ENCODE results near the gene GMPS. TPM values are rescaled to one million over a fixed set of nuclear protein-coding genes. Genes with fewer than 3 reads are reported as not detected.
A peak's percentile ranks its signal among the peaks of the same experiment; 100 is the strongest.

GMPS gene
- total RNA-seq, 1 experiment from 2014 or later = 136 TPM

DNA sequence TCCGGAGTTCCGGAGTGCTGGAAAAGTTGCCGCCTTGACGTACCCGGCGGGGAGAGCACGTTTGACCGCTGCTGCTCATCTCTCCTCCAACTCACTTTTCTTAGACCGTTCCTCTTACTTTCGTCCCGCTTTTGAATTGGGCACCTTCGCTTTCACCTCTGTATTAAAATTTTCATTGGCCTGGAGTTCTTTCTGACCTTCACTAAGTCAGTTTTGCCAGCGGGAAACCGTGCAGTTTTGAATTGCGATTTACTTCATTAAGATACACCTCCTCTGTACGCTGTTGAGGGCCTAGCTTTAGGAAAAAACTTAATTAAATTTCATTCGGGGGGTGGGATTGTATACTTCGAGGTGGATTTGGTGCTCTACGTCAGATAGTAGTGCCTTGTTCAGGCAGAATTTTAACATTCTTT is 1.3 kb downstream of the GMPS start (continued):
- TF ChIP-seq, protein P1, sequence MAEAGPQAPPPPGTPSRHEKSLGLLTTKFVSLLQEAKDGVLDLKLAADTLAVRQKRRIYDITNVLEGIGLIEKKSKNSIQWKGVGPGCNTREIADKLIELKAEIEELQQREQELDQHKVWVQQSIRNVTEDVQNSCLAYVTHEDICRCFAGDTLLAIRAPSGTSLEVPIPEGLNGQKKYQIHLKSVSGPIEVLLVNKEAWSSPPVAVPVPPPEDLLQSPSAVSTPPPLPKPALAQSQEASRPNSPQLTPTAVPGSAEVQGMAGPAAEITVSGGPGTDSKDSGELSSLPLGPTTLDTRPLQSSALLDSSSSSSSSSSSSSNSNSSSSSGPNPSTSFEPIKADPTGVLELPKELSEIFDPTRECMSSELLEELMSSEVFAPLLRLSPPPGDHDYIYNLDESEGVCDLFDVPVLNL (CRISPR knock-in tag; IDR thresholded peaks at IDR 0.05; ENCODE audit: borderline replicate concordance, low read depth) = no peak
- no peak for TF ChIP-seq FOXP1 (CRISPR knock-in tag; IDR thresholded peaks at IDR 0.05; ENCODE audit: borderline replicate concordance)
- TF ChIP-seq CREB1 (CRISPR knock-in tag; IDR thresholded peaks at IDR 0.05) = no peak
- TF ChIP-seq, protein P2, sequence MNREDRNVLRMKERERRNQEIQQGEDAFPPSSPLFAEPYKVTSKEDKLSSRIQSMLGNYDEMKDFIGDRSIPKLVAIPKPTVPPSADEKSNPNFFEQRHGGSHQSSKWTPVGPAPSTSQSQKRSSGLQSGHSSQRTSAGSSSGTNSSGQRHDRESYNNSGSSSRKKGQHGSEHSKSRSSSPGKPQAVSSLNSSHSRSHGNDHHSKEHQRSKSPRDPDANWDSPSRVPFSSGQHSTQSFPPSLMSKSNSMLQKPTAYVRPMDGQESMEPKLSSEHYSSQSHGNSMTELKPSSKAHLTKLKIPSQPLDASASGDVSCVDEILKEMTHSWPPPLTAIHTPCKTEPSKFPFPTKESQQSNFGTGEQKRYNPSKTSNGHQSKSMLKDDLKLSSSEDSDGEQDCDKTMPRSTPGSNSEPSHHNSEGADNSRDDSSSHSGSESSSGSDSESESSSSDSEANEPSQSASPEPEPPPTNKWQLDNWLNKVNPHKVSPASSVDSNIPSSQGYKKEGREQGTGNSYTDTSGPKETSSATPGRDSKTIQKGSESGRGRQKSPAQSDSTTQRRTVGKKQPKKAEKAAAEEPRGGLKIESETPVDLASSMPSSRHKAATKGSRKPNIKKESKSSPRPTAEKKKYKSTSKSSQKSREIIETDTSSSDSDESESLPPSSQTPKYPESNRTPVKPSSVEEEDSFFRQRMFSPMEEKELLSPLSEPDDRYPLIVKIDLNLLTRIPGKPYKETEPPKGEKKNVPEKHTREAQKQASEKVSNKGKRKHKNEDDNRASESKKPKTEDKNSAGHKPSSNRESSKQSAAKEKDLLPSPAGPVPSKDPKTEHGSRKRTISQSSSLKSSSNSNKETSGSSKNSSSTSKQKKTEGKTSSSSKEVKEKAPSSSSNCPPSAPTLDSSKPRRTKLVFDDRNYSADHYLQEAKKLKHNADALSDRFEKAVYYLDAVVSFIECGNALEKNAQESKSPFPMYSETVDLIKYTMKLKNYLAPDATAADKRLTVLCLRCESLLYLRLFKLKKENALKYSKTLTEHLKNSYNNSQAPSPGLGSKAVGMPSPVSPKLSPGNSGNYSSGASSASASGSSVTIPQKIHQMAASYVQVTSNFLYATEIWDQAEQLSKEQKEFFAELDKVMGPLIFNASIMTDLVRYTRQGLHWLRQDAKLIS (CRISPR knock-in tag; IDR thresholded peaks at IDR 0.05; ENCODE audit: borderline replicate concordance) = no peak
- TF ChIP-seq, protein P3, sequence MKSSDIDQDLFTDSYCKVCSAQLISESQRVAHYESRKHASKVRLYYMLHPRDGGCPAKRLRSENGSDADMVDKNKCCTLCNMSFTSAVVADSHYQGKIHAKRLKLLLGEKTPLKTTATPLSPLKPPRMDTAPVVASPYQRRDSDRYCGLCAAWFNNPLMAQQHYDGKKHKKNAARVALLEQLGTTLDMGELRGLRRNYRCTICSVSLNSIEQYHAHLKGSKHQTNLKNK (CRISPR knock-in tag; IDR thresholded peaks at IDR 0.05) = no peak
- no peak for TF ChIP-seq ZNF671 (CRISPR knock-in tag; IDR thresholded peaks at IDR 0.05)
- TF ChIP-seq TP53 (CRISPR knock-in tag; IDR thresholded peaks at IDR 0.05) = no peak
- TF ChIP-seq, protein P4, sequence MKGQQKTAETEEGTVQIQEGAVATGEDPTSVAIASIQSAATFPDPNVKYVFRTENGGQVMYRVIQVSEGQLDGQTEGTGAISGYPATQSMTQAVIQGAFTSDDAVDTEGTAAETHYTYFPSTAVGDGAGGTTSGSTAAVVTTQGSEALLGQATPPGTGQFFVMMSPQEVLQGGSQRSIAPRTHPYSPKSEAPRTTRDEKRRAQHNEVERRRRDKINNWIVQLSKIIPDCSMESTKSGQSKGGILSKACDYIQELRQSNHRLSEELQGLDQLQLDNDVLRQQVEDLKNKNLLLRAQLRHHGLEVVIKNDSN (CRISPR knock-in tag; IDR thresholded peaks at IDR 0.05) = no peak

DNA sequence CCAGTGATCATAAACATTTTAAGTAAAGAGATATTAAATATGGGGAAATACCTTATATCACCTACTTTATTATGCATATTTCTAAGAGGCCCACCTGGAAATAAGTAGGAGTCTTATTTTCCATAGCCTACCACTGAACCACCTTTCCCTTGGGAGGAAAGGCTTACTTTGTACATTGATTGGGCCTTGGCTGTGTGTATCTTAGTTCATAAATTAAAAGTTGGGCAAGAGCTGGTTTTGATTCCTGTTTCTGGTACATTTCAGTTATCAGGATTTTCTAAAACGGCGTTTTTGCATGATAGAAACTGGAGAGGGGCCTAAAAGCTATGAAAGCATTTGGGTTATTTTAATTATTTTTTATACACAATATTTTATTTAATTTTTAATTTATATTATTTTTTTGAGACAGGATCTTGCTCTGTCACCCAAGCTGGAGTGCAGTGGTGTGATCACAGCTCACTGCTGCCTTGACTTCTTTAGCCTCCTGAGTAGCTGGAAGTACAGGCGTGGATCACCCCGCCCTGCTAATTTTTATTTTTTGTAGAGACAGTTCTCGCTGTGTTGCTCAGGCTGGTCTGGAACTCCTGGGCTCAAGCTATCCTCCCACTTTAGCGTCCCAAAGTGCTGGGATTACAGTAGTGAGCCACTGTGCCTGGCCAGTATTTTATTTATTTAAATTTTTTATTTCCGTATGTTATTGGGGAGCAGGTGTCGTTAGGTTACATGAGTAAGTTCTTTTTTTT is 2.6 kb downstream of the GMPS start:
- peaks cover 55% of the 10 kb centered on the region for H3K4me1 Mint-ChIP-seq
- peak overlapping the region; percentile 96 for H3K4me3 Mint-ChIP-seq
- ChIA-PET CTCF (interaction anchor here (1.3 to 2.6 kb wide), 3 partner anchors 20 to 84 kb away, joined by 3 to 9 read pairs (median 6); partner anchors contain the start of gene C3orf33), POLR2A (no interaction called here)
- ATAC-seq (no peak), DNase-seq (ENCODE audit: low spot score) (no peak)
- H3K36me3 Mint-ChIP-seq = no peaks in the 10 kb centered on the region
- H3K27ac Mint-ChIP-seq = no peak overlapping the region
- no peaks in the 10 kb centered on the region for H3K27me3 Mint-ChIP-seq (ENCODE audit: low read depth)
- TF ChIP-seq GRHL2 (CRISPR knock-in tag; IDR thresholded peaks at IDR 0.05; ENCODE audit: insufficient replicate concordance, severe bottlenecking) (no peak), ZNF121 (CRISPR knock-in tag; IDR thresholded peaks at IDR 0.05) (no peak), HMGA2 (CRISPR knock-in tag; IDR thresholded peaks at IDR 0.05) (peak; percentile 63), ZNF263 (CRISPR knock-in tag; IDR thresholded peaks at IDR 0.05; ENCODE audit: low read depth) (no peak)
- TF ChIP-seq, protein P5, sequence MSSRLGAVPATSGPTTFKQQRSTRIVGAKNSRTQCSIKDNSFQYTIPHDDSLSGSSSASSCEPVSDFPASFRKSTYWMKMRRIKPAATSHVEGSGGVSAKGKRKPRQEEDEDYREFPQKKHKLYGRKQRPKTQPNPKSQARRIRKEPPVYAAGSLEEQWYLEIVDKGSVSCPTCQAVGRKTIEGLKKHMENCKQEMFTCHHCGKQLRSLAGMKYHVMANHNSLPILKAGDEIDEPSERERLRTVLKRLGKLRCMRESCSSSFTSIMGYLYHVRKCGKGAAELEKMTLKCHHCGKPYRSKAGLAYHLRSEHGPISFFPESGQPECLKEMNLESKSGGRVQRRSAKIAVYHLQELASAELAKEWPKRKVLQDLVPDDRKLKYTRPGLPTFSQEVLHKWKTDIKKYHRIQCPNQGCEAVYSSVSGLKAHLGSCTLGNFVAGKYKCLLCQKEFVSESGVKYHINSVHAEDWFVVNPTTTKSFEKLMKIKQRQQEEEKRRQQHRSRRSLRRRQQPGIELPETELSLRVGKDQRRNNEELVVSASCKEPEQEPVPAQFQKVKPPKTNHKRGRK (CRISPR knock-in tag; IDR thresholded peaks at IDR 0.05; ENCODE audit: borderline replicate concordance) = no peak
- H3K9me3 Mint-ChIP-seq = no peaks in the 10 kb centered on the region

DNA sequence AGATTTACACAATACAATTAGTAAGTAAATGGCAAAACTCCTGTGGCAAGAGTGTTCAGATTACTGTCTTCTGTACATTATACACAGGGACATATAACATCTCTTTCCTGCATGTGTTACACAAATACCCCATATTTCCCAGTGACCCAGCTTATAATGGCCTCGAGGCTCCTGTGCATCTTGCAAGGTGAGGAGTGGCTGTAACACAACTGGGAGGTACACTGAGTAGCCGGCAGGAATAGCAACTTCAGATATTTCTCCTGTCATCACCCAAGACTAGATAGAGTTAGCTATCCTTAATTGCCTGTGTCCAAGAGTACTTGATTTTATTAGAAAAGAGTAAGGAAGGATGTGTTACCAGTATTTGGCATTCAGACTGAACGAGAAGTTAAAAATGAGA is 5.6 kb downstream of the GMPS start:
- ATAC-seq (no peak), DNase-seq (ENCODE audit: low spot score) (no peak)
- H3K4me3 Mint-ChIP-seq = no peak overlapping the region
- peak overlapping the region; percentile 33; the same call in 1 of the 2 replicates for H3K27ac Mint-ChIP-seq
- POLR2A ChIA-PET = no interaction called here
- CTCF ChIA-PET = no interaction called here
- H3K4me1 Mint-ChIP-seq = peaks cover 65% of the 10 kb centered on the region
- no peaks in the 10 kb centered on the region for H3K36me3 Mint-ChIP-seq
- no peaks in the 10 kb centered on the region for H3K27me3 Mint-ChIP-seq (ENCODE audit: low read depth)
- no peaks in the 10 kb centered on the region for H3K9me3 Mint-ChIP-seq
- TF ChIP-seq EMX1 (CRISPR knock-in tag; IDR thresholded peaks at IDR 0.05) = no peak
- no peak for TF ChIP-seq CREB1 (CRISPR knock-in tag; IDR thresholded peaks at IDR 0.05)
- TF ChIP-seq JUN (CRISPR knock-in tag; IDR thresholded peaks at IDR 0.05) = no peak
- no peak for TF ChIP-seq OVOL2 (CRISPR knock-in tag; IDR thresholded peaks at IDR 0.05; ENCODE audit: borderline replicate concordance)
- TF ChIP-seq, protein P5 (CRISPR knock-in tag; IDR thresholded peaks at IDR 0.05; ENCODE audit: borderline replicate concordance) = no peak
- no peak for TF ChIP-seq MYBL2 (CRISPR knock-in tag; IDR thresholded peaks at IDR 0.05)
- no peak for TF ChIP-seq CBFB (CRISPR knock-in tag; IDR thresholded peaks at IDR 0.05; ENCODE audit: low read depth)
- TF ChIP-seq RORB (CRISPR knock-in tag; IDR thresholded peaks at IDR 0.05) = no peak
- TF ChIP-seq NFATC4 (CRISPR knock-in tag; IDR thresholded peaks at IDR 0.05) = no peak
- no peak for TF ChIP-seq PRRX2 (CRISPR knock-in tag; IDR thresholded peaks at IDR 0.05)
- TF ChIP-seq, protein P1 (CRISPR knock-in tag; IDR thresholded peaks at IDR 0.05; ENCODE audit: borderline replicate concordance, low read depth) = no peak
